Measurements from ENCODE around the gene NFYA.

- TF ChIP-seq GABPA (IDR thresholded peaks at IDR 0.05 in 1 of 2, conservative IDR thresholded peaks at IDR 0.05 in 1 of 2) (no peak), NR2F2 (IDR thresholded peaks at IDR 0.05) (no peak), RXRA (IDR thresholded peaks at IDR 0.05) (no peak), FOXA2 (IDR thresholded peaks at IDR 0.05) (no peak), HNF4A (conservative IDR thresholded peaks at IDR 0.05) (no peak), REST (IDR thresholded peaks at IDR 0.05) (no peak), EGR1 (IDR thresholded peaks at IDR 0.05; ENCODE audit: low read depth in 2 of 2) (no peak), TAF1 (conservative IDR thresholded peaks at IDR 0.05) (no peak), YY1 (IDR thresholded peaks at IDR 0.05) (no peak), SP1 (IDR thresholded peaks at IDR 0.05) (no peak), ATF3 (IDR thresholded peaks at IDR 0.05) (no peak), FOXA1 (IDR thresholded peaks at IDR 0.05) (no peak)
- TF ChIP-seq, protein P1, sequence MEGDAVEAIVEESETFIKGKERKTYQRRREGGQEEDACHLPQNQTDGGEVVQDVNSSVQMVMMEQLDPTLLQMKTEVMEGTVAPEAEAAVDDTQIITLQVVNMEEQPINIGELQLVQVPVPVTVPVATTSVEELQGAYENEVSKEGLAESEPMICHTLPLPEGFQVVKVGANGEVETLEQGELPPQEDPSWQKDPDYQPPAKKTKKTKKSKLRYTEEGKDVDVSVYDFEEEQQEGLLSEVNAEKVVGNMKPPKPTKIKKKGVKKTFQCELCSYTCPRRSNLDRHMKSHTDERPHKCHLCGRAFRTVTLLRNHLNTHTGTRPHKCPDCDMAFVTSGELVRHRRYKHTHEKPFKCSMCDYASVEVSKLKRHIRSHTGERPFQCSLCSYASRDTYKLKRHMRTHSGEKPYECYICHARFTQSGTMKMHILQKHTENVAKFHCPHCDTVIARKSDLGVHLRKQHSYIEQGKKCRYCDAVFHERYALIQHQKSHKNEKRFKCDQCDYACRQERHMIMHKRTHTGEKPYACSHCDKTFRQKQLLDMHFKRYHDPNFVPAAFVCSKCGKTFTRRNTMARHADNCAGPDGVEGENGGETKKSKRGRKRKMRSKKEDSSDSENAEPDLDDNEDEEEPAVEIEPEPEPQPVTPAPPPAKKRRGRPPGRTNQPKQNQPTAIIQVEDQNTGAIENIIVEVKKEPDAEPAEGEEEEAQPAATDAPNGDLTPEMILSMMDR (IDR thresholded peaks at IDR 0.05; ENCODE audit: low read depth, low read length, missing input control) = no peak
Measured at GRCh38 chr6:41077536-41077935, 4.8 kb downstream of the NFYA start.
